NCI-H128 (cell line): Measurements from ENCODE around the gene KIFC1.
"Not testable (repeated sequence)": the region's sequence is repeated elsewhere in the genome, so short reads cannot be mapped to it uniquely, and the experiment has no call there.

Source experiments
- DNase-seq: peaks from one replicate; lab custom pipeline; 2025; ENCODE audit not compliant: unreplicated experiment; lab: John Stamatoyannopoulos, UW

Gene KIFC1

GRCh38 chr6:33391278-33391921 is at the start of gene KIFC1:
TSS of gene KIFC1 (plus strand) at chr6:33391823. CDS start at chr6:33391986, 163 bp downstream.
- DNase-seq, result peak; percentile 100

GRCh38 chr6:33343606-33343952 is 48.0 kb upstream of the KIFC1 start:
- not testable (repeated sequence) for DNase-seq

GRCh38 chr6:33343953-33344611 is 47.5 kb upstream of the KIFC1 start:
- DNase-seq, result no peak

- DNase-seq, result peak; percentile 55
Observed at GRCh38 chr6:33344701-33345697, 46.6 kb upstream of the KIFC1 start.

- DNase-seq, result not testable (repeated sequence)
Observed at GRCh38 chr6:33346972-33347371, 44.7 kb upstream of the KIFC1 start.

- DNase-seq, result no peak
Observed at GRCh38 chr6:33347816-33348215, 43.8 kb upstream of the KIFC1 start.

- not testable (repeated sequence) for DNase-seq
Observed at GRCh38 chr6:33355860-33356259, 35.8 kb upstream of the KIFC1 start.

GRCh38 chr6:33356295-33356694 is 35.3 kb upstream of the KIFC1 start:
- no peak for DNase-seq

- not testable (repeated sequence) for DNase-seq
Observed at GRCh38 chr6:33357160-33357871, 34.3 kb upstream of the KIFC1 start.

- no peak for DNase-seq
Observed at GRCh38 chr6:33359331-33359730, 32.3 kb upstream of the KIFC1 start.

GRCh38 chr6:33363486-33363885 is 28.1 kb upstream of the KIFC1 start:
- not testable (repeated sequence) for DNase-seq

- DNase-seq, result peak; percentile 47
Observed at GRCh38 chr6:33364475-33365205, 27.0 kb upstream of the KIFC1 start.

GRCh38 chr6:33365206-33365971 is 26.2 kb upstream of the KIFC1 start:
- not testable (repeated sequence) for DNase-seq

GRCh38 chr6:33367009-33367714 is 24.5 kb upstream of the KIFC1 start:
- DNase-seq, result no peak

- not testable (repeated sequence) for DNase-seq
Observed at GRCh38 chr6:33367715-33368025, 24.0 kb upstream of the KIFC1 start.

- not testable (repeated sequence) for DNase-seq
Observed at GRCh38 chr6:33371901-33372300, 19.7 kb upstream of the KIFC1 start.

GRCh38 chr6:33372526-33373123 is 19.0 kb upstream of the KIFC1 start:
- DNase-seq, result no peak
